GM21529 (cell line): Measurements from ENCODE around the gene CCDC160.

Source experiments
- ATAC-seq: cut with Tn5 transposase; IDR thresholded peaks from one replicate; pipeline ENCODE4 v1.9.1; 2021; ENCODE audit not compliant: unreplicated experiment

Gene CCDC160

DNA sequence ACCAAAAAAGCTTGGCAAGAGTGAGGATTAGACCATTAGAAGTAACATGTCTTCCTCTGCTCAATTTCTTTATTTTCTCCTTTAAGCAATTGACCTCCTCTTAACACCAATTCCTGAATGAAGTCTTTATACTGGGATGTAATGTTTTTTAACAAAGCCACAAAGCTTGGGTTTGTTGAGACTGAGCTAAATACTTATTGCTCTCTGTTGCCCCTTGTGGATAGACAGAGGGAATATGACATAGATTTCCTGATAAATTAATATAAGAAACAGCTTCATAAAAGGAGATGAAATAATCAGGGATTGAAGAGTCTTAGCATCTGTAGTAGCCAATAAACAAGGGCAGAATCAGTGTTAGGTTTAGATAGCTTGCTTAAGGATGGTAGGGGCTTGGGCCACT, 57.6 kb downstream of the CCDC160 start:
- ATAC-seq = no peak
